Esophagus muscularis mucosa (tissue), 4 donors: ENCODE measurements around the gene DSCAM. TPM values are rescaled to one million over a fixed set of nuclear protein-coding genes. Genes with fewer than 3 reads are reported as not detected.

Source experiments
- DNase-seq: peaks from one replicate; pipeline ENCODE4 v3.0.0-alpha.2; 2017; ENCODE audit errors: extremely low spot score
- H3K27ac ChIP-seq, 4 donors: fragments of 200-600 bp; sonication (generic); replicated peaks in 1 of 4; 1 replicate in 3 of 4; 2 replicates in 1 of 4; pipeline ENCODE4 v1.5.1; 2016 to 2019; ENCODE audit warnings: mild to moderate bottlenecking in 1 of 4
- H3K27me3 ChIP-seq, 4 donors: fragments of 200-600 bp; sonication (generic); one replicate each; pipeline versions ENCODE4 v1.5.1 to v1.6.0; 2016 to 2019
- H3K36me3 ChIP-seq, 4 donors: fragments of 200-600 bp; sonication (generic); one replicate each; pipeline ENCODE4 v1.5.1; 2016 to 2019
- H3K4me1 ChIP-seq, 4 donors: fragments of 200-600 bp; sonication (generic); one replicate each; pipeline ENCODE4 v1.5.1; 2016 to 2019
- H3K4me3 ChIP-seq, 4 donors: fragments of 200-600 bp; sonication (generic); 1 replicate in 2 of 4; 2 replicates in 2 of 4; pipeline ENCODE4 v1.5.1; 2016 to 2019; ENCODE audit warnings: mild to moderate bottlenecking in 4 of 4, moderate library complexity in 1 of 4
- H3K9me3 ChIP-seq, 4 donors: fragments of 200-600 bp; sonication (generic); 1 replicate in 3 of 4; 2 replicates in 1 of 4; pipeline ENCODE4 v1.5.1; 2016 to 2019
- EP300 ChIP-seq: sonication (generic); formaldehyde crosslinking; IDR thresholded peaks from one replicate; pipeline ENCODE4 v1.6.1; 2017; ENCODE audit warnings: antibody characterized with exemption
- POLR2A ChIP-seq: fragments of 450-650 bp; IDR thresholded peaks from one replicate; pipeline ENCODE4 v1.6.1; 2017; ENCODE audit warnings: antibody characterized with exemption, moderate library complexity, mild to moderate bottlenecking, low read depth
- POLR2AphosphoS5 ChIP-seq, 2 donors: sonication (generic); formaldehyde crosslinking; IDR thresholded peaks; one replicate each; pipeline ENCODE4 v1.6.1; 2017; ENCODE audit warnings: antibody characterized with exemption in 2 of 2
- WGBS: methylation state at CpG from one replicate; pipeline ENCODE4 v1.1.5; 2018; 5-methylcytosine and 5-hydroxymethylcytosine counted together
- intact Hi-C: fragments of 100-400 bp; cut with DNase I; formaldehyde crosslinking; loops from one replicate; pipeline ENCODE4 v1.15.1; 2023
- total RNA-seq, 4 donors: library from RNA; depleted of rRNA; stranded (reverse); fragments of >200 nt; gene quantifications; one replicate each; pipeline versions ENCODE4 v1.1.0 to v1.2.1, GENCODE V29; 2016
- TF ChIP-seq, protein P1 (sequence below), 3 experiments: fragments of 200-600 bp in 2 of 3; fragments of 450-650 bp in 1 of 3; sonication (generic) in 2 of 3; IDR thresholded peaks; one replicate each; pipeline ENCODE4 v1.5.1; 2017 to 2019; ENCODE audit warnings: antibody characterized with exemption in 3 of 3, mild to moderate bottlenecking in 2 of 3, moderate library complexity in 1 of 3

DSCAM gene
- total RNA-seq, 4 donors from 2014 or later = 0.06 to 0.42 (median 0.17) TPM; not detected in 1

GRCh38 chr21:40706806-40707655, 139.9 kb downstream of the DSCAM start:
- TF ChIP-seq EP300 (no peak), POLR2A (no peak), POLR2AphosphoS5 (IDR thresholded peaks at IDR 0.05) (no peak)
- TF ChIP-seq, protein P1, sequence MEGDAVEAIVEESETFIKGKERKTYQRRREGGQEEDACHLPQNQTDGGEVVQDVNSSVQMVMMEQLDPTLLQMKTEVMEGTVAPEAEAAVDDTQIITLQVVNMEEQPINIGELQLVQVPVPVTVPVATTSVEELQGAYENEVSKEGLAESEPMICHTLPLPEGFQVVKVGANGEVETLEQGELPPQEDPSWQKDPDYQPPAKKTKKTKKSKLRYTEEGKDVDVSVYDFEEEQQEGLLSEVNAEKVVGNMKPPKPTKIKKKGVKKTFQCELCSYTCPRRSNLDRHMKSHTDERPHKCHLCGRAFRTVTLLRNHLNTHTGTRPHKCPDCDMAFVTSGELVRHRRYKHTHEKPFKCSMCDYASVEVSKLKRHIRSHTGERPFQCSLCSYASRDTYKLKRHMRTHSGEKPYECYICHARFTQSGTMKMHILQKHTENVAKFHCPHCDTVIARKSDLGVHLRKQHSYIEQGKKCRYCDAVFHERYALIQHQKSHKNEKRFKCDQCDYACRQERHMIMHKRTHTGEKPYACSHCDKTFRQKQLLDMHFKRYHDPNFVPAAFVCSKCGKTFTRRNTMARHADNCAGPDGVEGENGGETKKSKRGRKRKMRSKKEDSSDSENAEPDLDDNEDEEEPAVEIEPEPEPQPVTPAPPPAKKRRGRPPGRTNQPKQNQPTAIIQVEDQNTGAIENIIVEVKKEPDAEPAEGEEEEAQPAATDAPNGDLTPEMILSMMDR (IDR thresholded peaks at IDR 0.05) = no peak

DNA sequence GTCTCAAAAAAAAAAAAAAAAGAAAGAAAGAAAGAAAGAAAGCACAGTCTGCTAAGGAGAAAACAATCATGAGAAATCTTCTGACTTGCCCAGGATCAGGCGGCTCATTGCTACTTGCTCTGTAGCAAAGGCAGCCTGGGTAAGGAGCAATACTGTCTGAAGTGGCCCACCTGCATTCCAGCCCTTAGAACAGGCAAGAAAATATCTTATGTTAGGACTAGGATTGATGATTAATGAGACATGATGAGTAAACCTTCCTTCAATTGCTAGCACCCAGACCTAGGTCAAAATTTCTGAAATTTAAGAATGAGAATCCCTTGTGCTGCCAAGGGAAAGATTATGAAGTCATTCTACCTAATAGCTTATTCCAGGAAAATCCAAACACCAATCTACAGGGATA, 140.8 kb downstream of the DSCAM start:
- H3K27ac ChIP-seq = no peak overlapping the region
- no peaks in the 10 kb centered on the region for H3K9me3 ChIP-seq
- no peak overlapping the region for H3K4me3 ChIP-seq
- intact Hi-C loops = no loop called here
- H3K4me1 ChIP-seq = no peaks in the 10 kb centered on the region
- no peaks in the 10 kb centered on the region for H3K36me3 ChIP-seq
- H3K27me3 ChIP-seq = no peaks in the 10 kb centered on the region
- WGBS = 87% methylated on average over 1 of the region's 1 CpG
- DNase-seq = no peak
- TF ChIP-seq, protein P1 (IDR thresholded peaks at IDR 0.05) = no peak
- TF ChIP-seq POLR2AphosphoS5 (IDR thresholded peaks at IDR 0.05) = no peak
- TF ChIP-seq EP300 = no peak
- no peak for TF ChIP-seq POLR2A

More at GRCh38 chr21:40706806-40707655, 139.9 kb downstream of the DSCAM start:
- 61% methylated on average over 4 of the region's 4 CpGs for WGBS
- Histone ChIP-seq H3K4me1 (no peaks in the 10 kb centered on the region), H3K36me3 (no peaks in the 10 kb centered on the region), H3K27me3 (no peaks in the 10 kb centered on the region), H3K4me3 (no peak overlapping the region), H3K27ac (no peak overlapping the region), H3K9me3 (no peaks in the 10 kb centered on the region)
- intact Hi-C loops = no loop called here
- no peak for DNase-seq

DNA sequence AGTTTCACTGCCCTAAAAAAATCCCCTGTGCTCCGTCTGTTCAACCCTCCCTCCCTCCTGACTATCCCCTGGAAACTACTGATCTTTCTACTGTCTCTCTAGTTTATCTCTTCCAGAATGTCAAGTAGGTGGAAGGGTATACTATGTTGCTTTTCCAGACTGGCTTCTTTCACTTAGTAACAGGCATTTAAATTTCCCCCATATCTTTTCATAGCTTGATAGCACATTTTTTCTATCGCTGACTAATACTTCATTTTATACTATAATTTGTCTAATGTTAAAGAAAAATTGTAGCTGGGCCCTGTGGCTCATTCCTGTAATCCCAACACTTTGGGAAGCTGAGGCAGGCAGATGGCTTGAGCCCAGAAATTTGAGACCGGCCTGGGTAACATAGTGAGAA, 142.8 kb downstream of the DSCAM start:
- Histone ChIP-seq H3K36me3 (no peaks in the 10 kb centered on the region), H3K27ac (no peak overlapping the region), H3K4me3 (no peak overlapping the region), H3K4me1 (no peaks in the 10 kb centered on the region), H3K9me3 (peaks cover 0 to 9% (median 4%) of the 10 kb centered on the region in 4 donors), H3K27me3 (no peaks in the 10 kb centered on the region)
- WGBS = 85% methylated on average over 3 of the region's 3 CpGs
- intact Hi-C loops = no loop called here
- DNase-seq = no peak
- TF ChIP-seq, protein P1 (IDR thresholded peaks at IDR 0.05) = no peak

GRCh38 chr21:40699366-40699765, 147.6 kb downstream of the DSCAM start:
- intact Hi-C loops = no loop called here
- Histone ChIP-seq H3K36me3 (no peaks in the 10 kb centered on the region), H3K27me3 (no peaks in the 10 kb centered on the region), H3K27ac (no peak overlapping the region), H3K4me3 (no peak overlapping the region), H3K9me3 (peaks cover 0 to 9% (median 4%) of the 10 kb centered on the region in 4 donors), H3K4me1 (no peaks in the 10 kb centered on the region)
- TF ChIP-seq POLR2AphosphoS5 (IDR thresholded peaks at IDR 0.05) (no peak), POLR2A (no peak), EP300 (no peak)
- TF ChIP-seq, protein P1 (IDR thresholded peaks at IDR 0.05) = no peak
- WGBS = 89% methylated on average over 3 of the region's 3 CpGs
- no peak for DNase-seq

DNA sequence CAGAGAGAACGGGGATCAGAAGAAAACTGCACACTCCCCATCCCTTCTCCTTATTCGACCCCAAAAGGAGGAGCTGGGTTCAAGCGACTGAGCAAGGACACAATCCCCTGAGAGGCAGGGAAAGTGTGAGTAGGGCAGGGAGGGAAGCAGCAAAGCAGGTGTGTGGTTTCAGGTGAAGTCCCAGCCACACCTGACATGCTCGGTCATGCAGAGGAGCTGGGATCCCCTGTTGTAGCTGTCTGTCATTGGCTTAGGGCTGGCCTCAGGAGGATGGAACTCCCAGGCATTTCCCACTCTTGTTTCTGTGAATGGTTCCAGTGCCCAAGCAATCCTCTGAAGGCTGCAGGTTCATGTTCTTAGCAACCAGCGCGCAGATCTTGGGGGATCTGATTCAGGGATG, 150.7 kb downstream of the DSCAM start:
- Histone ChIP-seq H3K4me3 (no peak overlapping the region), H3K27ac (no peak overlapping the region), H3K27me3 (no peaks in the 10 kb centered on the region), H3K4me1 (no peaks in the 10 kb centered on the region), H3K9me3 (peaks cover 0 to 9% (median 4%) of the 10 kb centered on the region in 4 donors), H3K36me3 (no peaks in the 10 kb centered on the region)
- intact Hi-C loops = no loop called here
- WGBS = 82% methylated on average over 6 of the region's 6 CpGs
- TF ChIP-seq, protein P1 (IDR thresholded peaks at IDR 0.05) = no peak
- TF ChIP-seq POLR2AphosphoS5 (IDR thresholded peaks at IDR 0.05) (no peak), EP300 (no peak), POLR2A (no peak)
- DNase-seq = no peak
